Fibroblast of skin of left quadriceps (primary cell): ENCODE data around the gene EN2.

Experiments used
- DNase-seq, 2 experiments: peaks; one replicate each; pipeline ENCODE4 v3.0.0-alpha.2; 2013; ENCODE audit warnings: low read depth in 2 of 2

EN2 gene

GRCh38 chr7:155464183-155464582 is 6.3 kb downstream of the EN2 start:
- DNase-seq: no peak

GRCh38 chr7:155464948-155465739 is 7.2 kb downstream of the EN2 start:
- DNase-seq: no peak

- DNase-seq: no peak
Measured at GRCh38 chr7:155465761-155466141, 7.8 kb downstream of the EN2 start.

GRCh38 chr7:155466142-155466813 is 8.3 kb downstream of the EN2 start:
- DNase-seq: no peak

- DNase-seq: no peak
Measured at GRCh38 chr7:155466814-155467733, 9.1 kb downstream of the EN2 start.

GRCh38 chr7:155467846-155468784 is 10.2 kb downstream of the EN2 start:
- DNase-seq: no peak

GRCh38 chr7:155468785-155469148 is 10.8 kb downstream of the EN2 start:
- DNase-seq: no peak

- DNase-seq: no peak
Measured at GRCh38 chr7:155469311-155470185, 11.6 kb downstream of the EN2 start.

- no peak for DNase-seq
Measured at GRCh38 chr7:155470186-155470487, 12.2 kb downstream of the EN2 start.

- no peak for DNase-seq
Measured at GRCh38 chr7:155470686-155471638, 13.0 kb downstream of the EN2 start.

- DNase-seq: no peak
Measured at GRCh38 chr7:155471718-155472117, 13.8 kb downstream of the EN2 start.

GRCh38 chr7:155477476-155477875 is 19.5 kb downstream of the EN2 start:
- DNase-seq: no peak

GRCh38 chr7:155481764-155482163 is 23.8 kb downstream of the EN2 start:
- DNase-seq: no peak

- DNase-seq: no peak
Measured at GRCh38 chr7:155482511-155483183, 24.7 kb downstream of the EN2 start.

GRCh38 chr7:155483245-155483644 is 25.3 kb downstream of the EN2 start:
- no peak for DNase-seq

GRCh38 chr7:155483868-155484325 is 26.0 kb downstream of the EN2 start:
- DNase-seq: no peak

GRCh38 chr7:155484483-155485399 is 26.8 kb downstream of the EN2 start:
- no peak for DNase-seq
